ENCODE data around the gene MAL. TPM values are rescaled to one million over a fixed set of nuclear protein-coding genes. Genes with fewer than 3 reads are reported as not detected.

Gene MAL
- total RNA-seq, 4 donors from 2014 or later = 469 to 1,903 (median 516) TPM

DNA sequence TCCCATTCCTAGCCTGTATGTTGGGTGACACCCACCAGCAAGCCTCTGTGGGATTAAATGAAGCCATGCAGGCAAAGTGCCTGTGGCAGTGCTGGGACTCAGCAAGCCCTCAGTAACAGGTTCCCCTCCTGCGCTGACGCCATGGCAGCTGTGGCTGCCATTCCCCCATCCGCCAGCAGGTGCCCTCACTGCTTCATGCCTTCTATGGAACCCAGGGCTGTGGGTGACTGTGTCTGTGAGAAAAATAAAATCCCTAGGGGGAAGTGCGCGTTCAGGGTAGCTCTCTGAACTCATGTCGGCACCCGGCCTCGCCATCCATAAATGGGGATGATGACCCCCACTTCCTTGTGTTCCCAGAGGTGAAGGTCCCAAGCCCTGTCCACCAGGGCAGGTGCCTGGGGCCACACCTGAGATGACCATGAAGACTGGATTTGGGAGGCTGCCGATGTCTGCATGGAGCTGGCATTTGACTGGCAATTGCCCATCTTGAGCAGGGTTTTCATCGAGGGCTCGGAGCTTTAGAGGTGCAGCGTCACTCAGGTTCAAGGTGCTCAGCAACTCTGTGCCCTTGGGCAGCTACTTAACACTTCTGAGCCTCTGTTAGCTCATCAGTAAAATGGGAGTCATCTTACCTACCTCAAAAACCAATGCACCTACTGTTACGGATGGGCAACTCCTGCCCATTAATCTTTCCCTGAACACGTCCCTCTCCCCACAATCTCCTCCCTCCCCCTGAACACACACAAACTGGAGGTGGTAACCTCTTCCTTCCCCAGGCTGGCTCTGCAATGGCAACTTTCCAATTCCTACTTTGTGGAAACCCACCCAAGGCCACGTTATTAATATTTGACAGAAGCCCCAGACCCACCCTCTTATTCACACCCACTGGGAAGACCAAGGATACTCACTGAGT, 2.9 kb upstream of the MAL start:
- peaks cover 20 to 100% (median 46%) of the 10 kb centered on the region in 3 donors for H3K4me1 ChIP-seq
- intact Hi-C loops (cut with DNase I) = loop anchor here (5.0 kb wide), 2 partner anchors 55 to 95 kb away; no protein-coding TSS in a partner anchor
- DNase-seq = no peak
- peak overlapping the region in 2 of 4 donors; percentile 3 to 9 for H3K4me3 ChIP-seq
- TF ChIP-seq, protein P1, sequence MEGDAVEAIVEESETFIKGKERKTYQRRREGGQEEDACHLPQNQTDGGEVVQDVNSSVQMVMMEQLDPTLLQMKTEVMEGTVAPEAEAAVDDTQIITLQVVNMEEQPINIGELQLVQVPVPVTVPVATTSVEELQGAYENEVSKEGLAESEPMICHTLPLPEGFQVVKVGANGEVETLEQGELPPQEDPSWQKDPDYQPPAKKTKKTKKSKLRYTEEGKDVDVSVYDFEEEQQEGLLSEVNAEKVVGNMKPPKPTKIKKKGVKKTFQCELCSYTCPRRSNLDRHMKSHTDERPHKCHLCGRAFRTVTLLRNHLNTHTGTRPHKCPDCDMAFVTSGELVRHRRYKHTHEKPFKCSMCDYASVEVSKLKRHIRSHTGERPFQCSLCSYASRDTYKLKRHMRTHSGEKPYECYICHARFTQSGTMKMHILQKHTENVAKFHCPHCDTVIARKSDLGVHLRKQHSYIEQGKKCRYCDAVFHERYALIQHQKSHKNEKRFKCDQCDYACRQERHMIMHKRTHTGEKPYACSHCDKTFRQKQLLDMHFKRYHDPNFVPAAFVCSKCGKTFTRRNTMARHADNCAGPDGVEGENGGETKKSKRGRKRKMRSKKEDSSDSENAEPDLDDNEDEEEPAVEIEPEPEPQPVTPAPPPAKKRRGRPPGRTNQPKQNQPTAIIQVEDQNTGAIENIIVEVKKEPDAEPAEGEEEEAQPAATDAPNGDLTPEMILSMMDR (IDR thresholded peaks at IDR 0.05) = peak; percentile 71 to 98 (median 95)
- TF ChIP-seq POLR2A (IDR thresholded peaks at IDR 0.05) = no peak
- H3K27ac ChIP-seq = peak overlapping the region; percentile 67 to 91 (median 88)
- peaks cover 0 to 63% (median 4%) of the 10 kb centered on the region in 4 donors for H3K27me3 ChIP-seq
- no peaks in the 10 kb centered on the region for H3K9me3 ChIP-seq
- WGBS, 2 donors = 7 to 20% methylated on average over 10 to 11 of the region's 15 CpGs
- H3K36me3 ChIP-seq = no peaks in the 10 kb centered on the region

DNA sequence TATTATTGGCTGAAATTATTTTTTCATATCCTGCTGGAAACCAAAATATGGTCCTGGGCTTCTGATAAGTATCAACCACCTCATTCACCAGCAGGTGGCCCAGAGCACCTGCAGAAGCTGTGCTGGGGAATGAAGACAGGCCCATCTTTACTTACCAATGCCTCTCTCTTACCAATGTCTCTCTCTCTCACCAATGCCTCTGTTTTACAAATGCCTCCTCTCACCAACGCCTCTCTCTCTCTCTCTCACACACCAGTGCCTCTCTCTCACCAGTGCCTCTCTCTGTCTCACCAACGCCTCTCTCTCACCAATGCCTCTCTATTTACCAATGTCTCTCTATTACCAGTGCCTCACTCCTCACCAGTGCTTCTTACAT, 2.3 kb upstream of the MAL start:
- peak overlapping the region in 2 of 4 donors; percentile 57 to 60 for H3K4me3 ChIP-seq
- intact Hi-C loops (cut with DNase I) = loop anchor here (5.0 kb wide), 2 partner anchors 54 to 94 kb away; no protein-coding TSS in a partner anchor
- TF ChIP-seq, protein P1 (IDR thresholded peaks at IDR 0.05) = peak in 5 of 6 experiments; percentile 40 to 73 (median 61)
- TF ChIP-seq POLR2A (IDR thresholded peaks at IDR 0.05) = no peak
- no peaks in the 10 kb centered on the region for H3K9me3 ChIP-seq
- no peaks in the 10 kb centered on the region for H3K36me3 ChIP-seq
- H3K27me3 ChIP-seq = peaks cover 0 to 65% (median 4%) of the 10 kb centered on the region in 4 donors
- H3K4me1 ChIP-seq = peaks cover 20 to 96% (median 40%) of the 10 kb centered on the region in 3 donors
- H3K27ac ChIP-seq = peak overlapping the region in 3 of 4 donors; percentile 38 to 91 (median 90)
- DNase-seq = no peak
- 34 to 37% methylated on average over 2 of the region's 2 CpGs for WGBS, 2 donors

DNA sequence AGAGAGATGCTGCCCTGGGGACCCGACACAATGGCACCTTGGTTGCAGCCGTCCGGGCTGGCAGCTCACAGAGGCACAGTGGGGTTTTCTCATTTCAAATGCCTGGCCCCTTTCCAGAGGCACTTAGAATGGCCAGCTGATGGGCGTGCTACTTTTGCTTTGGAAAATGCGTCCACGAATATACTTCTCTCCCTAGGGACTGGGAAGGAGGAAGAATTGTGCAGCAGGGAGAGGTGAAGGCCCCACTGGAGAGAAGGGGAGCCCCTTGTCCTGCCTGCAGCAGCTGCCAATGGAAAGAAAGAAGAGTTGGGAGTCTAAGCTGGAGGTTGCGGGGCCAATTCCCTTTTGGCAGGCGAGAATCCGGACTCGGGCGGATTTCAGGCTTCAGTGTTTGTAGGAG, 1.1 kb upstream of the MAL start:
- DNase-seq = no peak
- Histone ChIP-seq H3K36me3 (no peaks in the 10 kb centered on the region), H3K9me3 (no peaks in the 10 kb centered on the region), H3K27ac (peak overlapping the region in 2 of 4 donors; percentile 90 to 91), H3K4me3 (peak overlapping the region in 3 of 4 donors; percentile 57 to 70 (median 60)), H3K27me3 (peaks cover 0 to 70% (median 4%) of the 10 kb centered on the region in 4 donors), H3K4me1 (peaks cover 20 to 85% (median 33%) of the 10 kb centered on the region in 3 donors)
- no peak for TF ChIP-seq POLR2A (IDR thresholded peaks at IDR 0.05)
- 51 to 54% methylated on average over 7 to 8 of the region's 11 CpGs for WGBS, 2 donors
- intact Hi-C loops (cut with DNase I) = loop anchor here (5.0 kb wide), 2 partner anchors 53 to 93 kb away; no protein-coding TSS in a partner anchor

DNA sequence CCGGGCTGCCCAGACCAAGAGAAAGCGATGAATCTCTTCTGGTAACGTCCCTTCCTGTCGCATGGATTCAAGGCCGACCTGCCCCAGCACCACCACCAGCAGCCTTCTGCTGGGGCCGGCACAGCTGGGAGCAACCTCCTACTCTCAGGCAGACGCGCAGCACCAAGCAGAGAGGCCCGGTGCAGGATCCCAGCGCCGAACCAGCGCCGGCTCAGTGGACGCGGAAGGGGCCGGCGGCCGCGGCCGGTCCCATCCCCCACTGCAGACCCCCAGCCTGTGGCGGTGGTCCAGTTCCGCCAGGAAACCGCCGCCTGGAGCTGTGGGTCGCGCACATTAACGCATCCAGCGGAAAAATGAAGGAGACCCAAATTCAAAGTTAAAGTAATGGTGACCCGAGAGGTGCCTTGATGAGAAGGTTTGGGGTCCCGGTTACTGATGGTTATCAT, 525 bp upstream of the MAL start:
- peaks cover 15 to 84% (median 33%) of the 10 kb centered on the region in 3 donors for H3K4me1 ChIP-seq
- 26 to 27% methylated on average over 5 to 26 of the region's 30 CpGs for WGBS, 2 donors
- H3K27ac ChIP-seq = peak overlapping the region; percentile 63 to 91 (median 82)
- intact Hi-C loops (cut with DNase I) = loop anchor here (5.0 kb wide), 2 partner anchors 52 to 92 kb away; no protein-coding TSS in a partner anchor
- H3K36me3 ChIP-seq = no peaks in the 10 kb centered on the region
- no peak for TF ChIP-seq POLR2A (IDR thresholded peaks at IDR 0.05)
- TF ChIP-seq, protein P1 (IDR thresholded peaks at IDR 0.05) = no peak
- H3K27me3 ChIP-seq = peaks cover 0 to 71% (median 4%) of the 10 kb centered on the region in 4 donors
- DNase-seq = no peak
- H3K9me3 ChIP-seq = no peaks in the 10 kb centered on the region
- H3K4me3 ChIP-seq = peak overlapping the region; percentile 32 to 70 (median 58)

DNA sequence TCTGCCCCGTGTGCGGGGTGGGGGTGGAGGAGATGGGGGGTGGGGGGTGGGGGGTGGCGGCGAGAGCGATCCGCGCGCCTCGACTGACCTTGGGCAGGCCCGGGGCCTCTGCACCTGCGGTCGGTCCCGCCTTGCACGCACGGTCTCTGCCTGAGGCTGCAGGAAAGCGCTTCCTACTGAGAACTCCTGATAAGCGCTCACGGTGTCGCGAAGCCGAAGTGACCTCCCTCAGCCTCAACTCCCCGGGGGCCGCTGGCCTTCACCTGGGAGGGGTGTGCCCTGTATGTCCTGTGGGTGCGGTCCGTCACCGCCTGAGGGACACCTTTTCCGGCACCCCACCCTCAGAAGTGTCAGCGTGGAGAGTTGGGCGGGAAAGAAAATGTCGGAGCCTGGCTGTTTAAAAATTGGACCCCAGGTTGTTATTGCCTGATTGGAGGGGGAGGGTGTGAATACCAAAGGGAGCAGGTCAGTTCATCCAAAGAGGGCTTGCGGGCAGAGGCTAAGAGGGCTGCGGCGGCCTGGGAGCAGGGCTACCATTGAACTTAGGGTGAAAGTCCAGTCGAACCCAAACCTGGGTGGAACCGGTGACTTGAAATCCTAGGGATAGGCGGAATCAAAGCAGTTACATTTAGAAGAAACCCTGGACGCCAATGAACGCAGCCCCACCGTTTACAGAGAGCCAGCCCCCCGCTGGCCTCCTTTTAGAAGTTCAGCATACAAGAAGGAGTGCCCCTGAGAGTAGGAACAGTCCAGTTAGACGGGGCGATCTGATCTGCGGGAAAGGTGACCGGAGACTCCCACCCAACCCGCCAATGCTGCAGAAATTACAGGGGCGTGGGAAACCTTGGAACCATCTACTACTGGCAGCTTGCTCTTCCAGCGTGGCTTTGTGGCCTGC, 1.2 kb downstream of the MAL start:
- H3K4me3 ChIP-seq = peak overlapping the region; percentile 32 to 70 (median 58)
- no peak for DNase-seq
- intact Hi-C loops (cut with DNase I) = no loop called here

More for the DNA sequence above, 1.2 kb downstream of the MAL start:
- Histone ChIP-seq H3K9me3 (no peaks in the 10 kb centered on the region), H3K27me3 (peaks cover 0 to 86% (median 4%) of the 10 kb centered on the region in 4 donors), H3K27ac (peak overlapping the region; percentile 63 to 91 (median 82)), H3K4me1 (peaks cover 26 to 84% (median 32%) of the 10 kb centered on the region in 3 donors), H3K36me3 (no peaks in the 10 kb centered on the region)
- TF ChIP-seq POLR2A (IDR thresholded peaks at IDR 0.05) = no peak
- TF ChIP-seq, protein P1 (IDR thresholded peaks at IDR 0.05) = no peak
- WGBS, 2 donors = 44 to 65% methylated on average over 17 to 23 of the region's 47 CpGs

Data from esophagus squamous epithelium (tissue), 5 donors.